PFSK-1 (cell line): ENCODE results near the gene KCNK6.

Experiments used
- POLR2AphosphoS5 ChIP-seq: IDR thresholded peaks from 2 replicates; pipeline ENCODE4 v1.6.1; 2012; ENCODE audit warnings: low read depth, mild to moderate bottlenecking, control low read depth, low read length, moderate library complexity
- SIN3A ChIP-seq: IDR thresholded peaks from 2 replicates; pipeline ENCODE4 v1.6.1; 2012; ENCODE audit warnings: mild to moderate bottlenecking, low read length, moderate library complexity, borderline replicate concordance; ENCODE audit not compliant: insufficient read depth

DNA sequence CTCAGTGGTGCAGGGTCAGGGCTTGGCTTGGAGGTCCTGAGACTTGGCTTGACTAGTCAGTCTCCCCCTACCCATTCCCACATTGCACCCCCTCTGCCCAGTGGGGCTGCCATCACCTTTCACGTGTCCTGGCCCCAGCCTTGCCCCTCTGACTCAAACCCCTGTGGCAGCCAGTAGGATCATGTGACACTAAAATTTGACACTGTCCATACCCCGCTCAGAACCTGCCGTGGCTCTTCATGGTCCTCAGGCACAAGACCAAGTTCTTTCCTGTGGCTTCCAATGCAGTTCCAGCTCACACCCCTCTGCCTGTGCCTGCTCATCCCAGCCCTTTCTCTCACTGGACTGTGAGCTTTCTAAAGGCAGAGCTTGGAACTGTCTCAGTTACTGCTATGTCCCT, 56.9 kb downstream of the KCNK6 start:
- no peak for TF ChIP-seq POLR2AphosphoS5
- no peak for TF ChIP-seq SIN3A
